H1 (cell line): ENCODE measurements around the gene ISLR2.

Experiments used
- CTCF ChIP-seq, 3 experiments: IDR thresholded peaks; 1 replicate in 2 of 3; 2 replicates in 1 of 3; pipeline versions ENCODE4 v1.5.1 to v1.6.1; 2011; ENCODE audit warnings: low read length in 3 of 3, mild to moderate bottlenecking in 3 of 3, inconsistent platforms in 2 of 3, low read depth in 1 of 3, moderate library complexity in 1 of 3; ENCODE audit not compliant: insufficient read depth in 1 of 3; ENCODE audit errors: control extremely low read depth in 1 of 3
- POLR2AphosphoS5 ChIP-seq: IDR thresholded peaks from 2 replicates; pipeline ENCODE4 v1.6.1; 2011; ENCODE audit warnings: low read depth, low read length

- no peak for TF ChIP-seq POLR2AphosphoS5
- TF ChIP-seq CTCF (IDR thresholded peaks at IDR 0.05; ENCODE audit: control extremely low read depth in 1 of 3, insufficient read depth in 1 of 3, low read depth in 1 of 3, low read length in 3 of 3) = no peak
Observed at GRCh38 chr15:74180881-74181602, 50.7 kb downstream of the ISLR2 start.
